Caco-2 (cell line): ENCODE measurements around the gene ZNF487. TPM values are rescaled to one million over a fixed set of nuclear protein-coding genes. Genes with fewer than 3 reads are reported as not detected.

ENCODE experiments used
- BruUV-seq: library from RNA; stranded (reverse); fragments of 400-500 nt; replicated peaks from 2 replicates; lab custom pipeline; 2021; lab: Mats Ljungman, UMichigan
- CTCF ChIA-PET: fragments of 300-600 bp; sonication (Branson Sonifier 250); formaldehyde crosslinking; loops from one replicate; lab custom pipeline; 2022; ENCODE audit warnings: antibody characterized with exemption; lab: Charles Lee
- POLR2A ChIA-PET: fragments of 300-600 bp; sonication (Branson Sonifier 250); formaldehyde crosslinking; loops from one replicate; lab custom pipeline; 2022; ENCODE audit warnings: antibody characterized with exemption; lab: Charles Lee
- DNase-seq, 2 experiments: peaks; one replicate each; pipeline versions ENCODE4 v3.0.0 to v3.0.0-alpha.2; 2020 to 2022
- H3K27me3 ChIP-seq: replicated peaks from 2 replicates; pipeline ENCODE4 v1.6.0; 2011; ENCODE audit warnings: low read length; ENCODE audit not compliant: control insufficient read depth, insufficient read depth
- H3K36me3 ChIP-seq: 2 replicates; pipeline ENCODE4 v1.5.1; 2011; ENCODE audit warnings: low read length; ENCODE audit not compliant: control insufficient read depth, insufficient read depth
- H3K4me1 ChIP-seq: fragments of 250-450 bp; sonication (Bioruptor Pico); 2 replicates; pipeline ENCODE4 v1.5.1; 2020; ENCODE audit warnings: mild to moderate bottlenecking
- H3K4me3 ChIP-seq: 2 replicates; pipeline ENCODE4 v1.5.1; 2011; ENCODE audit warnings: low read depth, mild to moderate bottlenecking, control low read depth, low read length
- H3K9me3 ChIP-seq: fragments of 250-450 bp; sonication (Bioruptor Pico); 2 replicates; pipeline ENCODE4 v1.5.1; 2020; ENCODE audit warnings: mild to moderate bottlenecking, moderate library complexity
- H3K27ac Mint-ChIP-seq: one replicate; pipeline ENCODE4 v1.8.0; 2022; ENCODE audit warnings: mixed read lengths; ENCODE audit not compliant: unreplicated experiment
- H3K27me3 Mint-ChIP-seq: one replicate; pipeline ENCODE4 v1.8.0; 2022; ENCODE audit warnings: mixed read lengths; ENCODE audit not compliant: insufficient read depth, unreplicated experiment
- H3K36me3 Mint-ChIP-seq: one replicate; pipeline ENCODE4 v1.8.0; 2022; ENCODE audit warnings: mild to moderate bottlenecking, mixed read lengths; ENCODE audit not compliant: insufficient read depth, unreplicated experiment
- H3K4me1 Mint-ChIP-seq: one replicate; pipeline ENCODE4 v1.8.0; 2022; ENCODE audit warnings: low read depth, mixed read lengths; ENCODE audit not compliant: unreplicated experiment
- H3K4me3 Mint-ChIP-seq: one replicate; pipeline ENCODE4 v1.8.0; 2022; ENCODE audit warnings: mild to moderate bottlenecking, moderate library complexity, mixed read lengths; ENCODE audit not compliant: unreplicated experiment
- H3K9me3 Mint-ChIP-seq: one replicate; pipeline ENCODE4 v1.8.0; 2022; ENCODE audit warnings: mixed read lengths; ENCODE audit not compliant: unreplicated experiment
- intact Hi-C: fragments of 100-400 bp; cut with micrococcal nuclease; formaldehyde crosslinking; loops from one replicate; pipeline ENCODE4 v1.10.0; 2022; ENCODE audit not compliant: unreplicated experiment
- total RNA-seq: library from RNA; stranded (reverse); gene quantifications from 2 replicates; pipeline ENCODE4 v1.2.3, GENCODE V29; 2022
- TF ChIP-seq, protein P1 (sequence below), 2 experiments: fragments of 200-600 bp in 1 of 2; IDR thresholded peaks; 1 replicate in 1 of 2; 2 replicates in 1 of 2; pipeline versions ENCODE4 v1.5.1 to v1.8.0; 2011 to 2022; ENCODE audit warnings: antibody characterized with exemption in 1 of 2, control low read depth in 1 of 2, inconsistent platforms in 1 of 2, low read depth in 1 of 2, low read length in 1 of 2, mild to moderate bottlenecking in 1 of 2, moderate library complexity in 1 of 2; ENCODE audit not compliant: insufficient read depth in 1 of 2, severe bottlenecking in 1 of 2, unreplicated experiment in 1 of 2

The ZNF487 gene
- total RNA-seq, 1 experiment from 2014 or later, result 6.5 TPM

DNA sequence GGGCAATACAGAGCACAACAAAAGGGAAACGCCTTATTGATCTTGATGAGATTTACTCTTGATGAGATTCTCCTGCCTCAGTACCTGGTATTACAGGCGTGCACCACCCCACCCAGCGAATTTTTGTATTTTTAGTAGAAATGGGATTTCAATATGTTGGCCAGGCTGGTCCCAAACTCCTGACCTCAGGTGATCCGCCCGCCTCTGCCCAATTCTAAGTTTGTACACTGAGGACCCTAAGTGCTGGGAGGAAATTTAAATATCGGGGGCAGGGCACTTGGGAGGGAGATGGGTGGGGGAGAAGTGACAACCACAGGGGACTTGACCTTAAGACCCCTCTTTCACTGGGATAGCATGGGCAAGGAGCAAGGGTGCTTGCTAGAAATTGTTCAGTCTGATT, 42.0 kb upstream of the ZNF487 start:
- H3K9me3 Mint-ChIP-seq, result no peaks in the 10 kb centered on the region
- no peak for DNase-seq
- peaks cover 43% of the 10 kb centered on the region for H3K4me1 Mint-ChIP-seq
- H3K36me3 Mint-ChIP-seq, result peaks cover 98% of the 10 kb centered on the region
- ChIA-PET POLR2A (no interaction called here), CTCF (no interaction called here)
- Histone ChIP-seq H3K4me1 (peaks cover 51% of the 10 kb centered on the region), H3K9me3 (no peaks in the 10 kb centered on the region), H3K27me3 (no peaks in the 10 kb centered on the region), H3K4me3 (peak overlapping the region; percentile 62), H3K36me3 (peaks cover 20% of the 10 kb centered on the region)
- TF ChIP-seq, protein P1, sequence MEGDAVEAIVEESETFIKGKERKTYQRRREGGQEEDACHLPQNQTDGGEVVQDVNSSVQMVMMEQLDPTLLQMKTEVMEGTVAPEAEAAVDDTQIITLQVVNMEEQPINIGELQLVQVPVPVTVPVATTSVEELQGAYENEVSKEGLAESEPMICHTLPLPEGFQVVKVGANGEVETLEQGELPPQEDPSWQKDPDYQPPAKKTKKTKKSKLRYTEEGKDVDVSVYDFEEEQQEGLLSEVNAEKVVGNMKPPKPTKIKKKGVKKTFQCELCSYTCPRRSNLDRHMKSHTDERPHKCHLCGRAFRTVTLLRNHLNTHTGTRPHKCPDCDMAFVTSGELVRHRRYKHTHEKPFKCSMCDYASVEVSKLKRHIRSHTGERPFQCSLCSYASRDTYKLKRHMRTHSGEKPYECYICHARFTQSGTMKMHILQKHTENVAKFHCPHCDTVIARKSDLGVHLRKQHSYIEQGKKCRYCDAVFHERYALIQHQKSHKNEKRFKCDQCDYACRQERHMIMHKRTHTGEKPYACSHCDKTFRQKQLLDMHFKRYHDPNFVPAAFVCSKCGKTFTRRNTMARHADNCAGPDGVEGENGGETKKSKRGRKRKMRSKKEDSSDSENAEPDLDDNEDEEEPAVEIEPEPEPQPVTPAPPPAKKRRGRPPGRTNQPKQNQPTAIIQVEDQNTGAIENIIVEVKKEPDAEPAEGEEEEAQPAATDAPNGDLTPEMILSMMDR (IDR thresholded peaks at IDR 0.05; ENCODE audit: insufficient read depth in 1 of 2, low read depth in 1 of 2, low read length in 1 of 2, severe bottlenecking in 1 of 2, unreplicated experiment in 1 of 2), result no peak
- BruUV-seq, result no TSS peak
- intact Hi-C loops, result no loop called here
- no peaks in the 10 kb centered on the region for H3K27me3 Mint-ChIP-seq
- peak overlapping the region; percentile 81 for H3K4me3 Mint-ChIP-seq
- peak overlapping the region; percentile 94 for H3K27ac Mint-ChIP-seq

DNA sequence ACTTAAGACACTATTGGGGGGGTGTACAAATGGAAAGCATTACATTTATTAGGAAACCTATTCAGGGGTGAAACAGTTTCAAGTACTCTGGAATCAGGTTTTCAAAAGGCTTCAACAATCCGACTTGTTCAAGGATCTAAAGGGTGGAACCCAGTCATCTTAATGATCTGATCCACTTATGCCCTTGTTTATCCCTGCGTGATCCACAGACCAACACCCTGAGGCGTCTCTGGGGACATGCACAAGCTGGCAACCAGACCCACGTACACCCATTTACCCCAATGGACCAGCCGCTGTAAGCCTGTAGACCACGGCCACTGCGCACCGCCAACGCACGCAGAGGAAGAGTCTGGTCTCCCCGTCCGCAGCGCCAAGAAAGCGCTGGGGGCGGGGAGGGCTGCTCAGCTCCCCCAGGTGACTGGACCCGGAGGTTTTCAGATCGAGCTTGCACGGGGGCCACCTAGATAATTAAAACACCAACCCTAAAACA, 41.3 kb upstream of the ZNF487 start:
- no peaks in the 10 kb centered on the region for H3K27me3 Mint-ChIP-seq
- TF ChIP-seq, protein P1 (IDR thresholded peaks at IDR 0.05; ENCODE audit: insufficient read depth in 1 of 2, low read depth in 1 of 2, low read length in 1 of 2, severe bottlenecking in 1 of 2, unreplicated experiment in 1 of 2), result no peak
- peaks cover 98% of the 10 kb centered on the region for H3K36me3 Mint-ChIP-seq

DNA sequence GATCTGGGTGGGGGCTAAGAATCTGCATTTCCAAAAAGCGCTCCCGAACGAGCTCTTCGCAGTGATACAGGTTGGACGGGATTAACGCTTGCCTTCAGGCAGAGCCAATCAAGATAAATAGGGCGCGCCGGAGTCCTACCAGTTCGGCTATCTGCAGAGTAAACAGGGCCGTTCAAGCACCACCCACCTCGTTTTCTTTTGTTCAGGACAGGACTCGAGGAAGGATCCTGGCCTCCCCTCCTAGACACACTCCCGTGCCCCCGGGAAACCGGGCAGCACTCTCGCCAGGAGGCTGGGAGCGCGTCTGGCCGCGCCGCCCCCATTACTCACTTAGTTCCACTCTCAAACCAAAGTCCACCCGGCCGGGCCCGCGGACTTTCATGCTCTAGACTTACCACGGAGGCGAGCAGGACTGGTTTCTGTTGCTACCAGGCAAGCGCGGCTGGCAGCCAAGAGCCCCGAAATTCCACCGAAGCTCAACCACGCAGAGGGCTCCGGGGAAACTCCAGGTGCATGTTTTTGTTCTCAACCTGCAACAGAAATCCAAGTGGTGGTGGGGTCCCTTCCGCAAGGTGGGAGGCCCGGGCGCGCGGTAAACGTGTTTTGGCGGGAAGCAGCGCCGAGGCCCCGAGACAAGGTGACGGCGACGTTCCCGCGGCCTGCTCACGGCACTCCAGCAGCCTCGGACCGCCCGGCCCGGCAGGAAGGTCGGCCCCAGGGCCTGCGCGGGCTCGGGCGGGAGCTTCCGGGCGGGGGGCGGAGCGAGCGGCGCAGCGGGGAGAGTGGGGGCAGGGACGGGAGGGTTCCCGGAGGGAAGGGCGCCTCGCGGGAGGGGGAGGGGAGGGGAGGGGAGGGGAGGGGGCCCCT, 40.6 kb upstream of the ZNF487 start:
- CTCF ChIA-PET, result interaction anchor here (0.6 to 1.6 kb wide), 9 partner anchors 13 to 651 kb away, joined by 3 to 8 read pairs (median 3); partner anchors contain the start of gene ZNF487
- peaks cover 98% of the 10 kb centered on the region for H3K36me3 Mint-ChIP-seq
- H3K4me1 Mint-ChIP-seq, result peaks cover 33% of the 10 kb centered on the region

More for the DNA sequence above, 41.3 kb upstream of the ZNF487 start:
- Histone ChIP-seq H3K4me1 (peaks cover 51% of the 10 kb centered on the region), H3K27me3 (no peaks in the 10 kb centered on the region), H3K9me3 (no peaks in the 10 kb centered on the region), H3K4me3 (peak overlapping the region; percentile 62), H3K36me3 (peaks cover 21% of the 10 kb centered on the region)
- ChIA-PET CTCF (interaction anchor here (0.6 to 0.8 kb wide), 2 partner anchors 41 kb away, joined by 3 read pairs; partner anchors contain the start of gene ZNF487), POLR2A (interaction anchor here (0.6 to 2.4 kb wide), 6 partner anchors 11 to 61 kb away, joined by 3 to 81 read pairs (median 30); partner anchors contain the start of genes HNRNPF and ZNF487)
- intact Hi-C loops, result loop anchor here (1.0 to 2.0 kb wide), 4 partner anchors 12 to 41 kb away; no protein-coding TSS in a partner anchor
- H3K9me3 Mint-ChIP-seq, result no peaks in the 10 kb centered on the region
- peak overlapping the region; percentile 94 for H3K27ac Mint-ChIP-seq
- BruUV-seq, result no TSS peak
- no peak for DNase-seq
- H3K4me3 Mint-ChIP-seq, result peak overlapping the region; percentile 81
- peaks cover 36% of the 10 kb centered on the region for H3K4me1 Mint-ChIP-seq

More for the DNA sequence above, 40.6 kb upstream of the ZNF487 start:
- Histone ChIP-seq H3K4me3 (peak overlapping the region; percentile 62), H3K36me3 (peaks cover 19% of the 10 kb centered on the region), H3K27me3 (no peaks in the 10 kb centered on the region), H3K9me3 (no peaks in the 10 kb centered on the region), H3K4me1 (peaks cover 58% of the 10 kb centered on the region)
- intact Hi-C loops, result loop anchor here (1.0 to 2.0 kb wide), 4 partner anchors 11 to 40 kb away; no protein-coding TSS in a partner anchor
- no TSS peak for BruUV-seq
- TF ChIP-seq, protein P1 (IDR thresholded peaks at IDR 0.05; ENCODE audit: insufficient read depth in 1 of 2, low read depth in 1 of 2, low read length in 1 of 2, severe bottlenecking in 1 of 2, unreplicated experiment in 1 of 2), result no peak
- H3K9me3 Mint-ChIP-seq, result no peaks in the 10 kb centered on the region
- no peaks in the 10 kb centered on the region for H3K27me3 Mint-ChIP-seq
- peak; percentile 94 for DNase-seq
- peak overlapping the region; percentile 94 for H3K27ac Mint-ChIP-seq
- POLR2A ChIA-PET, result interaction anchor here (0.6 to 2.4 kb wide), 9 partner anchors 11 to 742 kb away, joined by 3 to 81 read pairs (median 14); partner anchors contain the start of genes HNRNPF and ZNF487
- peak overlapping the region; percentile 81 for H3K4me3 Mint-ChIP-seq
